Keratinocyte (primary cell): ENCODE results near the gene INHBB. TPM values are rescaled to one million over a fixed set of nuclear protein-coding genes. Genes with fewer than 3 reads are reported as not detected.

Experiments used
- DNase-seq: peaks from one replicate; pipeline ENCODE4 v3.0.0-alpha.2; 2011; ENCODE audit warnings: low read depth, missing footprints, low spot score
- FAIRE-seq: peaks from 2 replicates; lab custom pipeline; 2011; peaks lifted over from hg19 to GRCh38; lab: Jason Lieb, UNC
- H2AFZ ChIP-seq: 2 replicates; pipeline ENCODE4 v1.6.0; 2012; ENCODE audit warnings: low read length, control low read depth, inconsistent platforms; ENCODE audit not compliant: control insufficient read depth
- H3K27ac ChIP-seq: 2 replicates; pipeline ENCODE4 v1.5.1; 2011; ENCODE audit warnings: low read length; ENCODE audit not compliant: control insufficient read depth, insufficient read depth
- H3K27me3 ChIP-seq: 3 replicates; pipeline ENCODE4 v1.6.0; 2011; ENCODE audit warnings: low read length; ENCODE audit not compliant: control insufficient read depth, insufficient read depth; ENCODE audit errors: extremely low read depth
- H3K36me3 ChIP-seq, 2 experiments: 2 replicates in 1 of 2; 3 replicates in 1 of 2; pipeline ENCODE4 v1.5.1; 2011; ENCODE audit warnings: low read length in 2 of 2, mild to moderate bottlenecking in 1 of 2; ENCODE audit not compliant: control insufficient read depth in 2 of 2, insufficient read depth in 2 of 2; ENCODE audit errors: extremely low read depth in 1 of 2
- H3K4me1 ChIP-seq: 3 replicates; pipeline ENCODE4 v1.5.1; 2011; ENCODE audit warnings: low read length; ENCODE audit not compliant: control insufficient read depth, insufficient read depth; ENCODE audit errors: extremely low read depth
- H3K4me2 ChIP-seq: 3 replicates; pipeline ENCODE4 v1.6.0; 2011; ENCODE audit warnings: low read depth, low read length; ENCODE audit not compliant: control insufficient read depth, insufficient read depth; ENCODE audit errors: extremely low read depth
- H3K4me3 ChIP-seq, 3 experiments: fragments of 200-600 bp in 1 of 3; sonication (generic) in 1 of 3; 2 replicates in 2 of 3; 3 replicates in 1 of 3; pipeline ENCODE4 v1.5.1; 2011 to 2016; ENCODE audit warnings: low read length in 3 of 3, mild to moderate bottlenecking in 3 of 3, control low read depth in 2 of 3, inconsistent platforms in 1 of 3, low read depth in 1 of 3, mixed read lengths in 1 of 3, mixed run types in 1 of 3, moderate library complexity in 1 of 3; ENCODE audit not compliant: control insufficient read depth in 2 of 3, insufficient read depth in 2 of 3; ENCODE audit errors: extremely low read depth in 1 of 3
- H3K79me2 ChIP-seq: 2 replicates; pipeline ENCODE4 v1.6.0; 2012; ENCODE audit warnings: low read length; ENCODE audit not compliant: control insufficient read depth, insufficient read depth
- H3K9ac ChIP-seq: 3 replicates; pipeline ENCODE4 v1.6.0; 2011; ENCODE audit warnings: low read length; ENCODE audit not compliant: control insufficient read depth, insufficient read depth; ENCODE audit errors: extremely low read depth
- H3K9me1 ChIP-seq: 3 replicates; pipeline ENCODE4 v1.6.0; 2011; ENCODE audit warnings: low read length; ENCODE audit not compliant: control insufficient read depth, insufficient read depth; ENCODE audit errors: extremely low read depth
- H3K9me3 ChIP-seq: 2 replicates; pipeline ENCODE4 v1.5.1; 2012; ENCODE audit warnings: low read depth, low read length; ENCODE audit not compliant: control insufficient read depth
- H4K20me1 ChIP-seq: 3 replicates; pipeline ENCODE4 v1.6.0; 2011; ENCODE audit warnings: low read length; ENCODE audit not compliant: control insufficient read depth, insufficient read depth; ENCODE audit errors: extremely low read depth
- EZH2 ChIP-seq: IDR thresholded peaks from one replicate; pipeline ENCODE4 v1.6.1; 2012; ENCODE audit warnings: inconsistent platforms, mild to moderate bottlenecking, low read length, moderate library complexity
- dilution Hi-C: fragments of 300-500 bp; cut with MboI; formaldehyde crosslinking; loops from one replicate; pipeline ENCODE4 v1.7.0; 2020; ENCODE audit warnings: low sequenced_read_pairs; ENCODE audit not compliant: extremely low pct_ligation_motif_present
- polyA plus RNA-seq, 5 experiments: library from polyadenylated mRNA; depleted of rRNA in 3 of 5; stranded (reverse) in 3 of 5; stranded (forward) in 1 of 5; unstranded in 1 of 5; fragments of >200 nt; gene quantifications; 1 replicate in 1 of 5; 2 replicates in 3 of 5; 3 replicates in 1 of 5; pipeline versions ENCODE4 v1.2.1 to v1.2.3, GENCODE V29; 2011 to 2012; ENCODE audit warnings: missing spikeins in 2 of 5, low read depth in 1 of 5, low replicate concordance in 1 of 5
- TF ChIP-seq, protein P1 (sequence below), 3 experiments: IDR thresholded peaks in 1 of 3; conservative IDR thresholded peaks in 1 of 3; optimal IDR thresholded peaks in 1 of 3; 2 replicates in 2 of 3; 3 replicates in 1 of 3; pipeline versions ENCODE3 to v1.5.1; 2011; ENCODE audit warnings: low read length in 3 of 3, mild to moderate bottlenecking in 3 of 3, moderate library complexity in 2 of 3, control low read depth in 1 of 3, inconsistent platforms in 1 of 3; ENCODE audit not compliant: insufficient read depth in 2 of 3; ENCODE audit errors: extremely low read depth in 1 of 3

INHBB gene
- polyA plus RNA-seq, 1 donor (not counting 4 experiments of a cell fraction or from before 2014, with no cell fraction given): not detected

DNA sequence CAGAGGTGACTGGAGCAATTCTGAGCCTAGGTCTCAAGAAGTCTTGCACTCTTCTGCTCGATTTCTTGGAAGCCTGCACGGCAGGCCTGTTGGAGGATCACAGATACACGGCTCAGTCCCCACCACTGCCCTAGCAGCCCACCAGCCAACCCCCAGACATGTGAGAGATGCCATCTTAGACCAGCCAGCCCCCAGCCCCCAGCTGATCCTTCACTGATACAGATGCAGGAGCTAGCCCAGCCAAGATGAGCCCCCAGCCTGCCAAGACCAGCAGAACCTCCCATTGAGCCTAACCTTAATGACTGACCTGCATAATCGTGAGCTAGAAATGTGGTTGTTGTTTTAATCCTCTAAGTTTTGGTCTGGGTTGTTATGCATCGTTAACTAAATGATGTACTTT is 47.5 kb downstream of the INHBB start:
- H3K9me1 ChIP-seq: no peaks in the 10 kb centered on the region
- FAIRE-seq: no peak

GRCh38 chr2:120394764-120395163 is 48.8 kb downstream of the INHBB start:
- Histone ChIP-seq H3K4me1 (peaks cover 5% of the 10 kb centered on the region), H3K4me3 (no peak overlapping the region), H3K27me3 (peaks cover 26% of the 10 kb centered on the region), H4K20me1 (no peaks in the 10 kb centered on the region), H3K36me3 (no peaks in the 10 kb centered on the region), H3K27ac (no peak overlapping the region), H3K9me3 (no peaks in the 10 kb centered on the region), H3K9ac (no peak overlapping the region), H3K9me1 (no peaks in the 10 kb centered on the region), H3K4me2 (no peak overlapping the region), H3K79me2 (no peaks in the 10 kb centered on the region), H2AFZ (no peak overlapping the region)
- no peak for DNase-seq
- dilution Hi-C loops: no loop called here
- no peak for FAIRE-seq
- TF ChIP-seq, protein P1, sequence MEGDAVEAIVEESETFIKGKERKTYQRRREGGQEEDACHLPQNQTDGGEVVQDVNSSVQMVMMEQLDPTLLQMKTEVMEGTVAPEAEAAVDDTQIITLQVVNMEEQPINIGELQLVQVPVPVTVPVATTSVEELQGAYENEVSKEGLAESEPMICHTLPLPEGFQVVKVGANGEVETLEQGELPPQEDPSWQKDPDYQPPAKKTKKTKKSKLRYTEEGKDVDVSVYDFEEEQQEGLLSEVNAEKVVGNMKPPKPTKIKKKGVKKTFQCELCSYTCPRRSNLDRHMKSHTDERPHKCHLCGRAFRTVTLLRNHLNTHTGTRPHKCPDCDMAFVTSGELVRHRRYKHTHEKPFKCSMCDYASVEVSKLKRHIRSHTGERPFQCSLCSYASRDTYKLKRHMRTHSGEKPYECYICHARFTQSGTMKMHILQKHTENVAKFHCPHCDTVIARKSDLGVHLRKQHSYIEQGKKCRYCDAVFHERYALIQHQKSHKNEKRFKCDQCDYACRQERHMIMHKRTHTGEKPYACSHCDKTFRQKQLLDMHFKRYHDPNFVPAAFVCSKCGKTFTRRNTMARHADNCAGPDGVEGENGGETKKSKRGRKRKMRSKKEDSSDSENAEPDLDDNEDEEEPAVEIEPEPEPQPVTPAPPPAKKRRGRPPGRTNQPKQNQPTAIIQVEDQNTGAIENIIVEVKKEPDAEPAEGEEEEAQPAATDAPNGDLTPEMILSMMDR (optimal IDR thresholded peaks at IDR 0.05 in 1 of 3, IDR thresholded peaks at IDR 0.05 in 1 of 3, conservative IDR thresholded peaks at IDR 0.05 in 1 of 3; ENCODE audit: extremely low read depth in 1 of 3, insufficient read depth in 2 of 3, low read length in 3 of 3): no peak
- TF ChIP-seq EZH2: no peak

More for the DNA sequence above, 47.5 kb downstream of the INHBB start:
- Histone ChIP-seq H2AFZ (no peak overlapping the region), H3K27me3 (peaks cover 33% of the 10 kb centered on the region), H3K4me2 (no peak overlapping the region), H3K4me3 (no peak overlapping the region), H4K20me1 (no peaks in the 10 kb centered on the region), H3K27ac (no peak overlapping the region), H3K9ac (no peak overlapping the region), H3K4me1 (peaks cover 5% of the 10 kb centered on the region), H3K79me2 (no peaks in the 10 kb centered on the region), H3K36me3 (no peaks in the 10 kb centered on the region), H3K9me3 (no peaks in the 10 kb centered on the region)
- DNase-seq: no peak
- dilution Hi-C loops: no loop called here
- TF ChIP-seq, protein P1 (optimal IDR thresholded peaks at IDR 0.05 in 1 of 3, IDR thresholded peaks at IDR 0.05 in 1 of 3, conservative IDR thresholded peaks at IDR 0.05 in 1 of 3; ENCODE audit: extremely low read depth in 1 of 3, insufficient read depth in 2 of 3, low read length in 3 of 3): no peak
- TF ChIP-seq EZH2: no peak
